Activated B cell treated with CpG ODN at 0.5 μM for 24 hours (primary cell): ENCODE results near the gene FGFR1OP2. TPM values are rescaled to one million over a fixed set of nuclear protein-coding genes. Genes with fewer than 3 reads are reported as not detected.
"Not testable (repeated sequence)": the region's sequence is repeated elsewhere in the genome, so short reads cannot be mapped to it uniquely, and the experiment has no call there.

Source experiments
- ATAC-seq: fragments of 200-7000 bp; cut with Tn5 transposase; one replicate; pipeline ENCODE4 v1.10.0; 2021; ENCODE audit warnings: low read depth, mild to moderate bottlenecking, moderate library complexity
- CTCF ChIA-PET: fragments of 350-600 bp; sonication (Branson Sonifier 250); formaldehyde crosslinking; loops from one replicate; lab custom pipeline; 2021; ENCODE audit warnings: antibody characterized with exemption; lab: Charles Lee
- POLR2A ChIA-PET: fragments of 350-600 bp; sonication (Branson Sonifier 250); formaldehyde crosslinking; loops from one replicate; lab custom pipeline; 2021; ENCODE audit warnings: antibody characterized with exemption; lab: Charles Lee
- DNase-seq: peaks from one replicate; pipeline ENCODE4 v3.0.0; 2022
- H3K27ac Mint-ChIP-seq: one replicate; pipeline ENCODE4 v1.8.0; 2020; ENCODE audit warnings: mixed read lengths
- H3K27me3 Mint-ChIP-seq: one replicate; pipeline ENCODE4 v1.8.0; 2021; ENCODE audit warnings: mixed read lengths
- H3K36me3 Mint-ChIP-seq: one replicate; pipeline ENCODE4 v1.8.0; 2021; ENCODE audit warnings: low read depth, mixed read lengths
- H3K4me1 Mint-ChIP-seq: one replicate; pipeline ENCODE4 v1.8.0; 2021; ENCODE audit warnings: mixed read lengths
- H3K4me3 Mint-ChIP-seq: one replicate; pipeline ENCODE4 v1.8.0; 2020; ENCODE audit warnings: mild to moderate bottlenecking, mixed read lengths
- H3K9me3 Mint-ChIP-seq: one replicate; pipeline ENCODE4 v1.8.0; 2020; ENCODE audit warnings: mixed read lengths
- intact Hi-C: fragments of 100-400 bp; cut with micrococcal nuclease; formaldehyde crosslinking; loops from one replicate; pipeline ENCODE4 v1.15.1; 2024
- total RNA-seq: library from RNA; stranded (reverse); gene quantifications from 2 replicates; pipeline ENCODE4 v1.2.3, GENCODE V29; 2022
- TF ChIP-seq, protein P1 (sequence below): fragments of 200-600 bp; IDR thresholded peaks from one replicate; pipeline ENCODE4 v1.8.0; 2022; ENCODE audit warnings: antibody characterized with exemption, mild to moderate bottlenecking

FGFR1OP2 gene
- total RNA-seq, 1 donor from 2014 or later, result 45.0 TPM

DNA sequence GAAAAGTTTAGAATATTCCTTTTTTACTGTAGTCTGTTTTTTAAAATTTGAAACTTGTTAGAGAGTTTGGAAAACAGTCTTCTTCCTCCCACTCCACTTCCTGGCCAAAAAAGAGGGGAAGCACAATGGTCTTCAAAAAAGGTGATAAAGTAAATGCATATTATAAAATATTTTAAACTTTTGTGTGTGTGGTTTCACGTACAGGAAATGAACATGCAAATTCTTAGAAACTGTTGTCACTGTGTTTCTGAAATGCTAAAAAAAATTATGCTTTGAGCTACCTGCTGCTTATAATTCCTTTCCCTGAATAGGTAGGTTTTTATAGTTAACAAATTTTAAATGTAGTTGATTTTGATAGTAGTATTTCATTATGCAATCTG lies 2.9 kb downstream of the FGFR1OP2 start:
- no peak for ATAC-seq
- TF ChIP-seq, protein P1, sequence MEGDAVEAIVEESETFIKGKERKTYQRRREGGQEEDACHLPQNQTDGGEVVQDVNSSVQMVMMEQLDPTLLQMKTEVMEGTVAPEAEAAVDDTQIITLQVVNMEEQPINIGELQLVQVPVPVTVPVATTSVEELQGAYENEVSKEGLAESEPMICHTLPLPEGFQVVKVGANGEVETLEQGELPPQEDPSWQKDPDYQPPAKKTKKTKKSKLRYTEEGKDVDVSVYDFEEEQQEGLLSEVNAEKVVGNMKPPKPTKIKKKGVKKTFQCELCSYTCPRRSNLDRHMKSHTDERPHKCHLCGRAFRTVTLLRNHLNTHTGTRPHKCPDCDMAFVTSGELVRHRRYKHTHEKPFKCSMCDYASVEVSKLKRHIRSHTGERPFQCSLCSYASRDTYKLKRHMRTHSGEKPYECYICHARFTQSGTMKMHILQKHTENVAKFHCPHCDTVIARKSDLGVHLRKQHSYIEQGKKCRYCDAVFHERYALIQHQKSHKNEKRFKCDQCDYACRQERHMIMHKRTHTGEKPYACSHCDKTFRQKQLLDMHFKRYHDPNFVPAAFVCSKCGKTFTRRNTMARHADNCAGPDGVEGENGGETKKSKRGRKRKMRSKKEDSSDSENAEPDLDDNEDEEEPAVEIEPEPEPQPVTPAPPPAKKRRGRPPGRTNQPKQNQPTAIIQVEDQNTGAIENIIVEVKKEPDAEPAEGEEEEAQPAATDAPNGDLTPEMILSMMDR, result no peak
- no peaks in the 10 kb centered on the region for H3K27me3 Mint-ChIP-seq
- H3K36me3 Mint-ChIP-seq, result peaks cover 30% of the 10 kb centered on the region
- POLR2A ChIA-PET, result no interaction called here
- DNase-seq, result no peak
- peaks cover 2% of the 10 kb centered on the region for H3K9me3 Mint-ChIP-seq
- peak overlapping the region; percentile 60 for H3K4me3 Mint-ChIP-seq
- peak overlapping the region; percentile 73 for H3K27ac Mint-ChIP-seq
- CTCF ChIA-PET, result no interaction called here
- peaks cover 71% of the 10 kb centered on the region for H3K4me1 Mint-ChIP-seq
- intact Hi-C loops, result no loop called here

DNA sequence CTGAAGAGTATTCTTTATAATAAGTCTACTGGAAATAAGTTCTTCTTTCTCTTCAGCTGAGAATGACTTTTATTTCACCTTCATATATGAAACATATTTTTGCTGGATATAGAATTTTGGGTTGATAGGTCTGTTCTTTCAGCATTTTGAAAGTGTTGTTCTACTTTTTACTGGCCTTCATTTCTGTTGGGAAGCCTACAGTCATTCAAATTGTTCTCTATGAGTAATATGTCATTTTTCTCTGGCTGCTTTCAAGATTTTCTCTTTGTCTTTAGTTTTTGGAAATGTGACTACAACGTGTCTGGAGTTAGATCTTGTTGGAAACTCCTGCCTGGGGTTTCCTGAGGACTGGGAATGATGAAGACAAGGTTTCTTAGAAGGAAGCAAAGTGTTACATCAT lies 10.0 kb downstream of the FGFR1OP2 start:
- Mint-ChIP-seq H3K4me1 (peaks cover 32% of the 10 kb centered on the region), H3K27ac (no peak overlapping the region)

DNA sequence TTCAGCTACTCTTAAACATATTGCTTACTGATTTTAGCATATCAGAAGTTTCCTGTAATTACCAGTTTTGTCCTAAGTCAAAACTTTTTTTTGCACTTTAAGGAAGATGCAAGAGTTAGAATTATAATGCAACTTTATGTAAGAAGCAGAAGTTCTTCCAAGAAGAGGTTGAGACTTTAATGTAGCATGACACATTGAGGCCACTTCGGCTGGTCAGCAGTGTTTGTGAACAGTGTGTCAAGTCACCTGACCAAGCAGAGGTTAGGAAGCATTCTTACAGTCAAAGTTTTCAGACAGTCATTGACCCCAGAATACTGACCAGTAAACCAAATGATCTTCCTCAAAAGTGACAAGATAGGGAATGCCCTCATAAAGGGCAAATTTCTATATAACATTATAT lies 15.2 kb downstream of the FGFR1OP2 start:
- intact Hi-C loops, result no loop called here

More for the DNA sequence above, 10.0 kb downstream of the FGFR1OP2 start:
- H3K4me3 Mint-ChIP-seq, result no peak overlapping the region
- H3K9me3 Mint-ChIP-seq, result peaks cover 9% of the 10 kb centered on the region
- DNase-seq, result no peak
- intact Hi-C loops, result no loop called here
- TF ChIP-seq, protein P1, result no peak
- no peaks in the 10 kb centered on the region for H3K27me3 Mint-ChIP-seq
- ChIA-PET POLR2A (no interaction called here), CTCF (no interaction called here)
- ATAC-seq, result no peak
- H3K36me3 Mint-ChIP-seq, result peaks cover 43% of the 10 kb centered on the region

DNA sequence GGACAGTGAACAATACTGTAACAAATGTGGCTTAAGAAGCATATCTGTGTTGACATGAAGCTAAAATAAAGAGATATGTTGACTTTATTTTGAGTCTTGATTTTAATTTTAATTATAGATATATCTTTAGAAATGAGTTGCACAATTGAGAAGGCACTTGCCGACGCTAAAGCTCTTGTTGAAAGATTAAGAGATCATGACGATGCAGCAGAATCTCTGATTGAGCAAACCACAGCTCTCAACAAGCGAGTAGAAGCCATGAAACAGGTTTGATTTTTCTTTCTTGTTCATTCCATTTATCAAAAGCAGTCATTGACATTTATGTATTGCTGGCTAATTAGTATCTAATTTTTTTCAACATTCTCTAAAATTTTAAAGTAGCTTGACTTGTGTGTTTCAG lies 15.8 kb downstream of the FGFR1OP2 start:
- Mint-ChIP-seq H3K27me3 (no peaks in the 10 kb centered on the region), H3K9me3 (no peaks in the 10 kb centered on the region), H3K4me1 (peaks cover 12% of the 10 kb centered on the region), H3K36me3 (peaks cover 53% of the 10 kb centered on the region), H3K27ac (no peak overlapping the region), H3K4me3 (no peak overlapping the region)
- DNase-seq, result no peak
- ChIA-PET POLR2A (no interaction called here), CTCF (no interaction called here)
- no peak for ATAC-seq
- TF ChIP-seq, protein P1, result no peak
- intact Hi-C loops, result no loop called here

More for the DNA sequence above, 15.2 kb downstream of the FGFR1OP2 start:
- H3K9me3 Mint-ChIP-seq, result peaks cover under 1% of the 10 kb centered on the region
- POLR2A ChIA-PET, result interaction anchor here (0.7 kb wide), 1 partner anchor 9 kb away, joined by 5 read pairs; no protein-coding TSS in a partner anchor
- no peak overlapping the region for H3K4me3 Mint-ChIP-seq
- ATAC-seq (no peak), DNase-seq (no peak)
- peaks cover 54% of the 10 kb centered on the region for H3K36me3 Mint-ChIP-seq
- peaks cover 13% of the 10 kb centered on the region for H3K4me1 Mint-ChIP-seq
- TF ChIP-seq, protein P1, result no peak
- H3K27me3 Mint-ChIP-seq, result no peaks in the 10 kb centered on the region
- H3K27ac Mint-ChIP-seq, result no peak overlapping the region
- CTCF ChIA-PET, result no interaction called here

DNA sequence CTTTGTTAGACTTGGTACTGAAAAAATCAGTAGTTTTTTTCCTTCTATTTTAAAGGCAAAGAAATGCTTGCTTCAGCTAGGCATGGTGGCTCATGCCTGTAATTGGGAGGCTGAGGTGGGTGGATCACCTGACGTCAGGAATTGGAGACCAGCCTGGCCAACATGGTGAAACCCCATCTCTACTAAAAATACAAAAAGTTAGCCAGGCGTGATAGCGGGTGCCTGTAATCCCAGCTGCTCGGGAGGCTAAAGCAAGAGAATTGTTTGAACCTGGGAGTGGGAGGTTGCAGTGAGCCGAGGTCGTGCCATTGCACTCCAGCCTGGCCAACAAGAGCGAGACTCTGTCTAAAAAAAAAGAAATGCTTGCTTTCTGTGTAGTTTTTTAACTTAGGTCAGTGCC lies 23.1 kb downstream of the FGFR1OP2 start:
- H3K9me3 Mint-ChIP-seq, DNase-seq, H3K4me3 Mint-ChIP-seq, H3K4me1 Mint-ChIP-seq, POLR2A ChIA-PET, H3K27me3 Mint-ChIP-seq, CTCF ChIA-PET, H3K27ac Mint-ChIP-seq, ATAC-seq, intact Hi-C loops: not testable (repeated sequence)
- H3K36me3 Mint-ChIP-seq, result peaks cover 70% of the 10 kb centered on the region

DNA sequence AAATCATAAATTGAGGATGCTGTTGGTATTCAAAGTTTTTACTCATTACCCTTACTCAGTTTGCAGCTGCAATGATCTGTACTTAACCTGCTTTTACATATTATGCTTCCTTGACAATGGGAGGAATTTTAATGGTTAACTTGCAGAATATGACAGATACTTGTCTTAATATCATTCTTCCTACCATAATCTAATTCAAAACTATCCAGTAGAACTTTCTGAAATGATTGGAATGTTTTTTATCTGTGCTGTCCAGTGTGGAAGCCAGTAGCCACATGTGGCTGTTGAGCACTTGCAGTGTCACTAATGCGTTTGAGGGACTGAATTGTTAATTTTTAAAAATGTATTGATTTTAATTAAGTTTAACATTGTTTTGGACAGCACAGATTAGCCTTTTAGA lies 23.5 kb downstream of the FGFR1OP2 start:
- Mint-ChIP-seq H3K4me3 (no peak overlapping the region), H3K36me3 (peaks cover 69% of the 10 kb centered on the region), H3K9me3 (no peaks in the 10 kb centered on the region), H3K4me1 (no peaks in the 10 kb centered on the region), H3K27me3 (no peaks in the 10 kb centered on the region), H3K27ac (no peak overlapping the region)
- TF ChIP-seq, protein P1, result no peak
- intact Hi-C loops, result no loop called here
- ATAC-seq (no peak), DNase-seq (no peak)
- ChIA-PET CTCF (no interaction called here), POLR2A (no interaction called here)
